Mesendoderm (in vitro differentiated cells): ENCODE data around the gene FZD4.
"Not testable (repeated sequence)": the region's sequence is repeated elsewhere in the genome, so short reads cannot be mapped to it uniquely, and the experiment has no call there.

Source experiments
- DNase-seq: peaks from one replicate; pipeline ENCODE4 v3.0.0; 2013
- H2AK5ac ChIP-seq: 2 replicates; pipeline ENCODE4 v1.6.1; 2013; ENCODE audit warnings: low read length, inconsistent platforms
- H2BK120ac ChIP-seq: 2 replicates; pipeline ENCODE4 v1.6.1; 2013; ENCODE audit warnings: low read depth, mild to moderate bottlenecking, low read length, moderate library complexity, mixed read lengths
- H2BK15ac ChIP-seq: replicated peaks from 2 replicates; pipeline ENCODE4 v1.6.1; 2013; ENCODE audit warnings: low read depth, mild to moderate bottlenecking, moderate library complexity
- H2BK5ac ChIP-seq: 2 replicates; pipeline ENCODE4 v1.6.1; 2013; ENCODE audit warnings: low read length, inconsistent platforms
- H3K18ac ChIP-seq: 2 replicates; pipeline ENCODE4 v1.6.1; 2013; ENCODE audit warnings: mild to moderate bottlenecking, low read length, mixed read lengths
- H3K23ac ChIP-seq: one replicate; pipeline ENCODE4 v1.6.1; 2013; ENCODE audit warnings: low read length
- H3K27ac ChIP-seq: 2 replicates; pipeline ENCODE4 v1.5.1; 2013; ENCODE audit warnings: low read depth, mild to moderate bottlenecking, inconsistent platforms, low read length, moderate library complexity
- H3K27me3 ChIP-seq: 2 replicates; pipeline ENCODE4 v1.6.1; 2013; ENCODE audit warnings: low read length, control low read depth, mild to moderate bottlenecking, inconsistent platforms; ENCODE audit not compliant: insufficient read depth, poor library complexity
- H3K36me3 ChIP-seq: 2 replicates; pipeline ENCODE4 v1.6.1; 2013; ENCODE audit warnings: low read length, inconsistent platforms; ENCODE audit not compliant: control insufficient read depth, insufficient read depth
- H3K4ac ChIP-seq: one replicate; pipeline ENCODE4 v1.6.1; 2013; ENCODE audit warnings: low read depth, mild to moderate bottlenecking, low read length, moderate library complexity
- H3K4me1 ChIP-seq: 2 replicates; pipeline ENCODE4 v1.6.1; 2013; ENCODE audit warnings: low read depth, low read length, inconsistent platforms; ENCODE audit not compliant: control insufficient read depth
- H3K4me2 ChIP-seq: 2 replicates; pipeline ENCODE4 v1.6.1; 2013; ENCODE audit warnings: low read length
- H3K4me3 ChIP-seq: 2 replicates; pipeline ENCODE4 v1.5.1; 2013; ENCODE audit warnings: mild to moderate bottlenecking, low read length
- H3K56ac ChIP-seq: one replicate; pipeline ENCODE4 v1.6.1; 2013; ENCODE audit warnings: low read length
- H3K79me1 ChIP-seq: 2 replicates; pipeline ENCODE4 v1.6.1; 2013; ENCODE audit warnings: low read length, inconsistent platforms
- H3K79me2 ChIP-seq: 2 replicates; pipeline ENCODE4 v1.6.1; 2013; ENCODE audit warnings: mild to moderate bottlenecking, low read length; ENCODE audit not compliant: control insufficient read depth, insufficient read depth
- H3K9ac ChIP-seq: 2 replicates; pipeline ENCODE4 v1.6.1; 2013; ENCODE audit warnings: low read length, inconsistent platforms
- H4K5ac ChIP-seq: one replicate; pipeline ENCODE4 v1.6.1; 2013; ENCODE audit warnings: low read length
- H4K8ac ChIP-seq: one replicate; pipeline ENCODE4 v1.6.1; 2013; ENCODE audit warnings: low read depth, mild to moderate bottlenecking, control low read depth, low read length, moderate library complexity
- WGBS: extraction: QIAGEN DNeasy Blood & Tissue Kit; methylation state at CpG from one replicate; pipeline ENCODE4 v1.1.7; 2013; ENCODE audit warnings: low lambda C conversion rate, missing lambda C conversion rate; ENCODE audit not compliant: insufficient coverage; ENCODE audit errors: extremely low coverage; 5-methylcytosine and 5-hydroxymethylcytosine counted together

Gene FZD4

GRCh38 chr11:86918973-86919372, 36.2 kb downstream of the FZD4 start:
- H3K4me1 ChIP-seq: no peaks in the 10 kb centered on the region
- peak overlapping the region; percentile 98 for H2BK15ac ChIP-seq
- WGBS: no CpG with 5 or more reads among the region's 7 CpGs
- H3K27me3 ChIP-seq: no peaks in the 10 kb centered on the region
- no peak overlapping the region for H3K56ac ChIP-seq
- H4K5ac ChIP-seq: no peak overlapping the region
- H3K23ac ChIP-seq: no peak overlapping the region
- no peak overlapping the region for H3K4ac ChIP-seq
- no peaks in the 10 kb centered on the region for H3K79me1 ChIP-seq
- no peak overlapping the region for H2AK5ac ChIP-seq
- no peak overlapping the region for H2BK120ac ChIP-seq
- H3K4me3 ChIP-seq: no peak overlapping the region
- H3K18ac ChIP-seq: no peak overlapping the region
- H4K8ac ChIP-seq: no peak overlapping the region
- H3K36me3 ChIP-seq: no peaks in the 10 kb centered on the region
- no peak overlapping the region for H3K27ac ChIP-seq
- DNase-seq: no peak
- H3K79me2 ChIP-seq: no peaks in the 10 kb centered on the region
- H3K4me2 ChIP-seq: no peak overlapping the region
- H3K9ac ChIP-seq: no peak overlapping the region
- no peak overlapping the region for H2BK5ac ChIP-seq

DNA sequence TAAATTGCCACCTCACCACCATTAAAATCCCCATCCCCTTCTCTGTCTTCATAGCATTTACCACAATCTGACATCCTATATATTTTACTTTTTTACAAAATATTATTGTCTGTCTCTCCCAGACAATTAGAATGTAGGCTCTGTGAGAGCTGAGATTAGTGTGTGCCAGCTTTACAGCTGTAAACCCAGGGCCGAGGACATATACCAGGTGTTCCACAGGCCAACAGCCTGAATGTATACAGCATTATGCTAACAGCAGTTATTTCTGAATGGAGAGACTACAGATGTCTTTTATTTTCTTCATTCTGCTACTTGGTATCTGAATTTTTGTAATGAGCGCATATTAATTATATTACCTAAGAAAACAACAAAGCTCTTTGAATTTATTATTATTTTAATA, 36.7 kb downstream of the FZD4 start:
- H4K8ac ChIP-seq: no peak overlapping the region
- no peaks in the 10 kb centered on the region for H3K36me3 ChIP-seq
- no peaks in the 10 kb centered on the region for H3K79me2 ChIP-seq
- no peak overlapping the region for H3K9ac ChIP-seq
- no peak for DNase-seq
- H3K4me3 ChIP-seq: no peak overlapping the region
- H3K4me2 ChIP-seq: no peak overlapping the region
- H3K4ac ChIP-seq: no peak overlapping the region
- H4K5ac ChIP-seq: no peak overlapping the region
- no peak overlapping the region for H2BK15ac ChIP-seq
- H3K27me3 ChIP-seq: no peaks in the 10 kb centered on the region
- no peak overlapping the region for H3K27ac ChIP-seq
- no CpG with 5 or more reads among the region's 2 CpGs for WGBS
- no peak overlapping the region for H2BK5ac ChIP-seq
- H2BK120ac ChIP-seq: no peak overlapping the region
- H3K56ac ChIP-seq: no peak overlapping the region
- no peak overlapping the region for H3K23ac ChIP-seq
- H3K79me1 ChIP-seq: no peaks in the 10 kb centered on the region
- no peak overlapping the region for H2AK5ac ChIP-seq
- no peak overlapping the region for H3K18ac ChIP-seq
- no peaks in the 10 kb centered on the region for H3K4me1 ChIP-seq

DNA sequence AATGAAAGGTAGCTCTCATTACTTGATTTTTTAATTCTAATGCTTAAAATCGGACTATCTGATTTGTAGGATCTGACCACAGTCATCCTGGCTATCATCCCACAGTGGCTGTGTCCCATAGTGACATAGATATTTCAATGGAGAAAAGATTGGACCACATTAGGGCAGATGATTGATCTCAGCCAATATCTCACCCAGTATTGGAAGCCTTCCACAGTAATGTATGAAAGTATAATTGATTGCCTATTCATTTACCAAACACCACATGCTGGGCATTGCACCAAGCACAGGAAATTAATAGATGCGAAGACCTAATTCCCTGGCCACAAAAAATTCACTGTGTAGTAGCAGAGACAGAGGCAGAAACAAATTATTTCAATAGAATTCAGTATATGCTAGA, 37.6 kb downstream of the FZD4 start:
- Histone ChIP-seq H3K4me1 (no peaks in the 10 kb centered on the region), H3K56ac (no peak overlapping the region), H2BK120ac (no peak overlapping the region), H3K36me3 (no peaks in the 10 kb centered on the region), H2AK5ac (no peak overlapping the region), H4K5ac (no peak overlapping the region), H3K79me2 (no peaks in the 10 kb centered on the region), H4K8ac (no peak overlapping the region), H2BK15ac (no peak overlapping the region), H3K79me1 (no peaks in the 10 kb centered on the region), H3K23ac (no peak overlapping the region), H3K4ac (no peak overlapping the region), H3K4me3 (no peak overlapping the region), H3K18ac (no peak overlapping the region), H3K27me3 (no peaks in the 10 kb centered on the region), H2BK5ac (no peak overlapping the region), H3K9ac (no peak overlapping the region), H3K4me2 (no peak overlapping the region), H3K27ac (no peak overlapping the region)
- WGBS: no CpG with 5 or more reads among the region's 2 CpGs
- no peak for DNase-seq

GRCh38 chr11:86916330-86916729, 38.9 kb downstream of the FZD4 start:
- Histone ChIP-seq H3K27ac (no peak overlapping the region), H3K36me3 (no peaks in the 10 kb centered on the region)

DNA sequence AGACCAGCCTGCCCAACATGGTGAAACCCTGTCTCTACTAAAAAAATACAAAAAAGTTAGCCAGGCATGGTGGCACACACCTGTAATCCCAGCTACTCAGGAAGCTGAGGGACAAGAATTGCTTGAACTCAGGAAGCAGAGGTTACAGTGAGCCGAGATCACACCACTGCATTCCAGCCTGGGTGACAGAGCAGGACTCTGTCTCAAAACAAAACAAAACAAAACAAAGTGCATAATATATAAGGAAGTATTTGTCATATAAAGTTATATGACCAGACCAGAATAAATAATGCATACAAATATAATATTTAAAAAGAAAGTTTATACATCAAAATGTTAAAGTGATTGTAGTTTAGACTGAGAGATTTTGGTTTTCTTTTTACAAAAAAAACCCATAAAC, 39.3 kb downstream of the FZD4 start:
- H3K4me2 ChIP-seq, H3K79me2 ChIP-seq, H4K8ac ChIP-seq, H3K18ac ChIP-seq, H3K4me1 ChIP-seq, H3K27ac ChIP-seq, H3K4ac ChIP-seq, H3K27me3 ChIP-seq, H3K4me3 ChIP-seq, H3K9ac ChIP-seq, DNase-seq, H2BK5ac ChIP-seq, H3K56ac ChIP-seq, H3K36me3 ChIP-seq, H3K79me1 ChIP-seq, H2BK15ac ChIP-seq, H2AK5ac ChIP-seq, H4K5ac ChIP-seq, H2BK120ac ChIP-seq, H3K23ac ChIP-seq: not testable (repeated sequence)
- WGBS: no CpG with 5 or more reads among the region's 1 CpG

More at GRCh38 chr11:86916330-86916729, 38.9 kb downstream of the FZD4 start:
- Histone ChIP-seq H3K18ac (peak overlapping the region; percentile 68), H3K4me1 (no peaks in the 10 kb centered on the region), H3K4me2 (no peak overlapping the region), H3K56ac (no peak overlapping the region), H2BK120ac (no peak overlapping the region), H3K9ac (no peak overlapping the region), H3K4ac (no peak overlapping the region), H3K27me3 (no peaks in the 10 kb centered on the region), H4K8ac (no peak overlapping the region), H4K5ac (no peak overlapping the region), H3K79me2 (no peaks in the 10 kb centered on the region), H2BK5ac (no peak overlapping the region), H2BK15ac (no peak overlapping the region), H3K79me1 (no peaks in the 10 kb centered on the region), H2AK5ac (no peak overlapping the region), H3K4me3 (no peak overlapping the region), H3K23ac (no peak overlapping the region)
- WGBS: no CpG with 5 or more reads among the region's 1 CpG
- DNase-seq: peak; percentile 57

- DNase-seq: no peak
- no peaks in the 10 kb centered on the region for H3K27me3 ChIP-seq
- no peak overlapping the region for H3K18ac ChIP-seq
- H3K56ac ChIP-seq: no peak overlapping the region
- no peaks in the 10 kb centered on the region for H3K79me2 ChIP-seq
- H2AK5ac ChIP-seq: no peak overlapping the region
- no peak overlapping the region for H3K27ac ChIP-seq
- H3K9ac ChIP-seq: no peak overlapping the region
- H4K8ac ChIP-seq: no peak overlapping the region
- H3K4me2 ChIP-seq: no peak overlapping the region
- H3K4ac ChIP-seq: no peak overlapping the region
- H3K79me1 ChIP-seq: no peaks in the 10 kb centered on the region
- H2BK15ac ChIP-seq: no peak overlapping the region
- H3K23ac ChIP-seq: no peak overlapping the region
- H3K36me3 ChIP-seq: no peaks in the 10 kb centered on the region
- no peak overlapping the region for H4K5ac ChIP-seq
- H3K4me1 ChIP-seq: no peaks in the 10 kb centered on the region
- no CpG with 5 or more reads among the region's 6 CpGs for WGBS
- H3K4me3 ChIP-seq: no peak overlapping the region
- no peak overlapping the region for H2BK5ac ChIP-seq
- no peak overlapping the region for H2BK120ac ChIP-seq
Measured at GRCh38 chr11:86914865-86915519, 40.2 kb downstream of the FZD4 start.
